Fibroblast of upper back skin (primary cell): ENCODE data around the gene ZNF292.

Source experiments
- DNase-seq: peaks from one replicate; pipeline ENCODE4 v3.0.0-alpha.2; 2013

Gene ZNF292

DNA sequence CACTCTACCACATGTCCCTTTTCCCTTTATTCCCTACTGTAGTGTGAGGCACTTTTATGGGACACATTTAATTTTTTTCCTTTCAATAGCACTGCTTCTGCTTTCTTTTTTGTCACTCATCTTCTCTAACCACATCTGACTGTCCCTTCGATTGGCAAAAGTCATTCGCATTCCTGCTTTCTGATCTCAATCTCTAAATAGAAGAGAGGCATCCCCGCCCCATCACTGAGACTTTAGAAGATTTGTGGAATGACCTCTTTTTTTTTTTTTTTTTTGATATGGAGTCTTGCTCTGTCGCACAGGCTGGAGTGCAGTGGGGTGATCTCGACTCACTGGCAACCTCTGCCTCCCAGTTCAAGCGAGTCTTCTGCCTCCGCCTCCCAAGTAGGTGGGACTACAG, 9.1 kb downstream of the ZNF292 start:
- no peak for DNase-seq

DNA sequence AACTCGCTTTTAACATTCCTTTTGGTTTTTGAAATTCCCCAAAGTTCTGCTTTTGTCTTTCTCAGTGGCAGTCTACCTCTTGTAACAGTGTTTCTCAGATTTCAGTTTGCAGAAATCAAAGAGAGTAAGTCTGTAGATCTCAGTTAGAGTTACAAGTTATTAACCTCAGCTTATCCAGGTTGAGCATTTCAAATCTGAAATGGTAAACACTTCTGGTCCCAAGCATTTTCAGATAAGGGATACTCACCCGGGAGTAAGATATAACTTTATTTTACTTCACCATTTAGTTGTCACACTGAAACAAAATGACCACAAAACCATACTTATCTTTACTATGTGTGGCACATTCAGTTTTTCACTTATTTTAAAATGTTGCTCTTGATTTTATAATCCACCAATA, 9.8 kb downstream of the ZNF292 start:
- DNase-seq: no peak

DNA sequence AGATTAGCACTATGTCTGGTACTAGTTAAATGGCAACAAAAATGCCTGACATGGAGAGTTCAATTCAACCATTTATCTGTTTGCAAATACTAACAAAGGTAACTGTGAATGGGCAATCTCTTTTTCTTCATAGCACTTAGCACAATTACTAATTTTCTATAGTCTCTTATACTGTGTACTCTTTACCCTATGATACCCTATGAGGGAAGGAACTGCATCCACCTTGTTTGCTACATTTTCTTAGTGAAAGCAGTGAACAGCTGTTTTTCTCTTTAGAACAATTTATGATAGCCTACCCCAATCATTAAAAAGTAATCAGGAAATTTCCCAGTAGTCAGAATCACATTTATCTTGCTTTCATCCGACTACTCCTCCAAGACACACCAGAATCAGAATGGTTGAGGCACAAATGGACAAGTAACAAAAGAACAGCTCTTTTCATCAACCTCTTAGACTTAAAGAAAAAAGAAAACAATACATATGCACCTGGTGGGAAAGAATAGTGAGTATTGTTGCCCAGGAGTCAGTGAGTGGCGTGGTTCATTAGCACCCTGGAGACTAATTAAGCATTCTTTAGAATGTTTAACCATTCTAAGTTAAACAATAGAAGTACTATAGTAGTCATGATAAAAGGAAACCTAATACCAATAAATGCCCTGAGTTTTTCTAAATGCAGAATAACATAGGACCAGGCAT, 16.7 kb downstream of the ZNF292 start:
- DNase-seq: no peak

DNA sequence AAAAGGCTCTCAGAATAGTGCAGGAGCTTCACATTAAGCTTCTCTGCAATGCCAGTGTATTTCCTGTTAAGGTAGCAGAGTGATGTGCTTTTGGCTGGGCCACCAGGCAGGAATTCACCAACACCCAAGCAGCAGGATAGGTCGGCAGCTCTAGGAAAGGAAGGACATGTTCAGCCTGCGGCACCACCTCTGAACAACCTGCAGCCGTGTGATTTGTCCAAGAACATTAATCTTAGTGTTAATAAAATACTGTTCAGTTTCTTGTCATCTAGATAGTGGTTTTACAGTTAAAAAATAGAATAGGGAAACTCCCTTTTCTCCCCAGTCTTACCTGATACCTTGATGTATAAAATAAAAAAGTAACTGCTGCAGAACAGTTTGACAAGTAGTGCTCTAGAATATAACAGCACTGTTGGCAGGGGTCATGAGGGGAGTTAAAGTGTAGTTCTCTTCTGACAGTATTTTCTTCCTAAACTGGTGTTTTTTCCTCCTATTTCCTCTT, 18.8 kb downstream of the ZNF292 start:
- no peak for DNase-seq

DNA sequence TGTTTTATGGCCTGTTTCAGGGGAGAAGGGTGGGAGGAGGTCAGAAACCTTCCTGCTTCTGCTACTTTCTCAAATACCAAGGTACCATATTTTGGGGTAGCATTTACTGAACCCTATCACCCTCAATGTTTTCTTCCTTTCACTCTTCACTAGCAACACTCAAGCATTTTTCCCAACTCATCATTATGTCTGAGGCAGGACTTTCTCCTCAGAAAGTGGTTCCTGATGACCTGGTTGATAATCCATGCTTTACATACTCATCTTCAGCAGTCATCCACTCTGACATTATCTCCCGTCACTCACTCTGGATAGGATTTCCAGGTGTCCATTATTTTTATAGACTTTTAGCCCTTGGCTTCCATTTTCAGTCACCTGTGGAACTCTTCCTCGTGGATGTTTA, 21.1 kb downstream of the ZNF292 start:
- DNase-seq: no peak

DNA sequence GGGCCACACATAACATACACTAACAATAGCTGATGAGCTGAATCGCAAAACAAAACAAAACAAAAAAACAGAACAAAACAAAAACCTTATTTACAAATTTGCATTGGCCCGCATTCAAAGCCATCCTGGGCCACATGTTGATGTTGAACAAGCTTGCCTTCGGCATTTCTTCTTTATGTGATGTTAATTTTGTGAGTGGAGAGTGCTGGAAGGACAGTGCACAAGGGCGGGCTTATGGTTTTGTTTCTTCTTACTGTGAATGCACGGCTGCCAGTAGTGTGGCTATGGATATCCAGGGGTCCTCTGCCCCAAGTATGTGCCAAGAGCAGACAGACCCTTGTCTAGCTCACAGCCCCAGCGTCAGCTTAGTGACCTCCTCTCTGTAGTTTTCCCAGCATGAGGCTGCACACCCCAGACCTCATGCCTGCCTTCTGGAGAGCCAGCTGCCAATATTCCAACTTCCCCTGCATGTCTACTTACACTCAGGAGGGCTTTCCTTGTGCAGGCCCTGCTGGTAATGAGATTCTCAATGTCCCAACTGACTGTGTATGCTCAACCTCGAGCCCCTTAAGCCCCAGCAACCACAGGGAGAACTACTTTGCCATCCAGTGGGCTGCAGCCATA, 24.9 kb downstream of the ZNF292 start:
- no peak for DNase-seq

DNA sequence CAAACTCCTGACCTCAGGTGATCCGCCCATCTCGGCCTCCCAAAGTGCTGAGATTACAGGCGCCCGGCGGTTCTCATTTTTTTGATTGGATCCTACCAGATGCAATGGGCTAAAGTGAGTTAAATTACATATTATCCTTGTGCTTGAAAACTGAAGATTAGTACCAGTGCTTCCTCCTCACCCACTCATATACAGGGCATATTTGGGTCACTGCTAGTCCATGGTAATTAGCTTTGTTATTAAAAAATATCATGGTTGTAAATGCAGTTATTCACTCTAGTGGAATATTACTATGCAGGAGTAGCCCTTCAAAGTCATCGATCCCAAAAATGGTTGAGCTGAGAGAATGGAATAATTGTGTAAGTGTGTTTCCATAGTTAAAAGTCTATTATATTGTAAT, 26.5 kb downstream of the ZNF292 start:
- DNase-seq: no peak

DNA sequence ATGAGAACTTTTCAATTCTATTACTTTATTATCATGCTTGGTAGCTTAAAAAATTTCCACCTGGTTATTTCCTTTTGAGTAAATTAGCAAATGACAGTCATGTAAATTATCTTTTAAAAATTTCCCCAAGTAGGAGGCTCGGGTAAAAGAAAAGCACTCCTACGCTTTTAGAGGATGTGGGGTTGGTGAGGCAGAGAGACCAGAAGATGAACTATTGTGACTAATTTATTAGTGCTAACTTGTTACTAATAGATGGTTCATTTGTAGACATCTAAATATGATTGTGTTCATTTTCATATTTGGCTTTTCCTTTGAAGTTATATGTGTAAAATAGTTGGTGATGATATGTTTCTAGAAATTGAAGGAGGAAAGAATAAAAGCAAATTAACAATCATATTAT, 27.0 kb downstream of the ZNF292 start:
- no peak for DNase-seq

DNA sequence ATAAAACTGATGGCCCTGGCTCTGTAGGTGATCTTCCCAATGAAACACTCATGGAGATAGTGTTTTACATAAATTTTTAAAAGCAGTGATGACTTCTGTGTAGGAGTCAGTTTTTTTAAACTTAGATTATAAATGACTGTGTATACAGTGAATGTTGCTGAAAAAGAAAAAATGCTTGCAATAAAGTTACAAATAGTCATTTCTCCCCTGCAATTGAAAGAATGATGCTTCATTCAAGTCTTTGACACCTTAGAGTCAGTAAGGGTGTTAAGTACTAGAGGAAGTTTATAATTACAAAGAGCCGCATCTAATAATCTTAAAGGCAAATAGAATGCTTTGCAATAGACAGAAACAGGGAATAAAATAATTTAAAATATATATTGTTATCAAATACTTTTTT, 27.6 kb downstream of the ZNF292 start:
- DNase-seq: no peak

DNA sequence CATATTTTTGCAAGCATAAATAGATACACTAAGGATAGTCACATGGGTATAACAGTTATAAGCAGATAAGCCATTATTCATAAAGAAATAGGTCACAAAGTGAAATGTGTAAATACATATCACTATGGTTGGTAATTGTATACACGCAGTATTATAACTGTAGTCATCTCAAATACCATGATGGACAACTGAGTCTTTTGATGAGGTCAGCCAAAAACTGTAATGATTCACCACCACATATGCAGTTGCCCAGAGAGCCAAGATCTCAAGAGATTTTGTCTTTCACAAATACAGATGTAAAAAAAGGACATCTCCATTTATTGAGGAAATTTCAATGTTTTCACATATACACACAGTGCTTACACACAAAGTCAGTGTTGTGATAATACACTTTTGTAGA, 28.3 kb downstream of the ZNF292 start:
- DNase-seq: peak; percentile 69

DNA sequence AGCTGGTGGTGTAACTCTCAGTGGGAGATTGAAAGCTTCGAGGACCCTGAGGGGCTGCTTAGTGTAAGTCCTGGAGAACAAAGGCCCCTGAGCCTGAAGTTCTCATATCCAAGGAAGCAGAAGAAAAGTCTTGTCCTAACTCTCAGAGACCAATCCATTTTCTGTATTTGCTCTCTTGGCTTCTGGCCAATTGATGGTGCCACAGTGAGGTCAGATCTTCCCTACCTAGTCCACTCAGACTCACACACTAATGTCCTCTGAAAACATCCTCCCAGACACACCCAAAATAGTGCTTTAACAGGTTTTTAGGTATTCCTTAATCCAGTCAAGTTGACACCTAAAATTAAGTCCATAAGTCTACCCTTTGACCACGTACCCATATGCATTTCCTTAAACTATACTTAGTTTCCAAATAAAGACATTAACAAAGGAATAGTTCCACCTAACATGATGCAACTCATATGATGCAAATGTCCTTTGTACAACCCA, 29.4 kb downstream of the ZNF292 start:
- no peak for DNase-seq

DNA sequence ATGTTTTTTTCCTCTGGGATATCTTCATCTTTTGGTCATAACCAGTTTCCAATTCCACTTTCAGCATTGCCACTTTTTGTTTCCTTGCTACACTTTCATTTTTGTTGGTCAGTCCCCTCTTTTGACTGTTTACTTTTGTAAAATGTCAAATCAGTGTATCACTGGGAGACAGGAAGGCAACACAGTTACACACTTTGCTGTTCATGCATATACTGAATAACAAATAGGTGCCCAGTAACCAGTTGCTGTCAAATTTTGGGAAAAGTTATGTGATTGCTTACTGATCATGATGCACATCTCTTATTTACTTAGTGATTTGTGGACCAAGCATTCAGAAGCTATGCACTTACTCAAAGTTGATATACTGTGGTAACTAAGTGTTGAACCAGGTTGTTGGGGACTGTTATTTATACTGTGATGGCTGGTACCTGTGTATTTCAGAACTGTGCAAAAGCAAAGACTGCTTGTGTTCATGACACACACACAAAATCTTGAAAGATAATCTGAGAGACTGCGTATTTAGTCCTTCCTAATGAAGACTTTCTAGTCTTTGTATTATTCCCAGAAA, 41.0 kb downstream of the ZNF292 start:
- no peak for DNase-seq

DNA sequence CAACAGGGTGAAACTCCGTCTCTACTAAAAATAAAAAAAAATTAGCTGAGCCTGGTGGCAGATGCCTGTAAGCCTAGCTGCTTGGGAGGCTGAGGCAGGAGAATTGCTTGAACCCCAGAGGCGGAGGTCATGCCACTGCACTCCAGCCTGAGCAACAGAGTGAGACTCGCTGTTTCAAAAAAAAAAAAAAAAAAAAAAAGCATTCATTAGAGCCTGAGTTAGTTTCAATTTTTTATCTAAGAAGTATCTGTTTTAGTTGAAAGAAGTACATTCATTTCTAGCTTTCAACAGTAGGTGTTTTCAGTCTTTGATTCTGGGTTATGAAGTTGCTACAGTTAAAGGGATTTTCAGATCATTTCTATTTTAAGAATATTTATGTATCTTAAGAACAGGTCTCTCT, 42.2 kb downstream of the ZNF292 start:
- no peak for DNase-seq

DNA sequence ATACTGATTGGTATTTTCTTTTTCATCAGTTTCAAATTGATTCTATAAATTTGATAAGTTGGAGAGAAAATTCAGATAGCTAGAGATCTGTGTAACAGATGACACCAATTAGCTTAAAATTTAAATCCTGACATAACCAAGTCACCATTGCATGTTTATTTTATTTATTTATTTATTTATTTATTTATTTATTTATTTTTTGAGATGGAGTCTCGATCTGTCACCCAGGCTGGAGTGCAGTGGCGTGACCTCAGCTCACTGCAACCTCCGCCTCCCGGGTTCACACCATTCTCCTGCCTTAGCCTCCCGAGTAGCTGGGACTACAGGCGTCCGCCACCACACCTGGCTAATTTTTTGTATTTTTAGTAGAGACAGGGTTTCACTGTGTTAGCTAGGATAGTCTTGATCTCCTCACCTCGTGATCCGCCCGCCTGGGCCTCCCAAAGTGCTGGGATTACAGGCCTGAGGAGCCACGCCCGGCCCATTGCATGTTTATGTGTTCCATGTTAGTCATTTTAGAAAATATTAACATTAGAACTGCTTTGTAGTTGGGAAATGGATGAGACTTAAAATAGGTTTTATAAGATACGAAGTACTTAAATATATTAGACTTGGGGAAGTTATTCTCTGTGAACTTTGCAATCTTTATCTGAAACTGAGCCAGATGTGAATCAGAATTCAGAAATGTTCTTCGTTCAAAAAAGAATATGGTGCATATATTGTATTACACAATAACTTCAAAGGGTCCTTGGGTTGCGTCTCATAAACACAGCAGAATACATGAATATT, 42.9 kb downstream of the ZNF292 start:
- DNase-seq: peak; percentile 23

DNA sequence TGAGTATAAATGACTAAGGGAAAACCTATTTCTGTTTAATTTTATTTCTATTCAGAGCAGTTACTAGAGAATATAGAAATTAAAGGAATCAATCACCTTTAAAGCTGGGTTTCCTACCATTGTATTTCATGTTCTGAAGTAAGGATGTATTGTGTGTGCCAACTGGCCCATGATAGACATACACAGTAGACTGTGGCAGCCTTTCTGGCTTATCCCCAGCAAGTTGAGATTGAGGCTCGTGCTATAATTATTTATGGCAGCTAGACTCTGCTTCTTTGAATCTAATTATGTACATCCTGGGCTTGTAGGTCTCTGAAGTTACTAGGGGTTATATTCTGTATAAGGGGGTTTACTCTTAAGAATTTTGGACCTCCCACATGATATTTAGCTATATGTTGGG, 44.4 kb downstream of the ZNF292 start:
- DNase-seq: no peak

DNA sequence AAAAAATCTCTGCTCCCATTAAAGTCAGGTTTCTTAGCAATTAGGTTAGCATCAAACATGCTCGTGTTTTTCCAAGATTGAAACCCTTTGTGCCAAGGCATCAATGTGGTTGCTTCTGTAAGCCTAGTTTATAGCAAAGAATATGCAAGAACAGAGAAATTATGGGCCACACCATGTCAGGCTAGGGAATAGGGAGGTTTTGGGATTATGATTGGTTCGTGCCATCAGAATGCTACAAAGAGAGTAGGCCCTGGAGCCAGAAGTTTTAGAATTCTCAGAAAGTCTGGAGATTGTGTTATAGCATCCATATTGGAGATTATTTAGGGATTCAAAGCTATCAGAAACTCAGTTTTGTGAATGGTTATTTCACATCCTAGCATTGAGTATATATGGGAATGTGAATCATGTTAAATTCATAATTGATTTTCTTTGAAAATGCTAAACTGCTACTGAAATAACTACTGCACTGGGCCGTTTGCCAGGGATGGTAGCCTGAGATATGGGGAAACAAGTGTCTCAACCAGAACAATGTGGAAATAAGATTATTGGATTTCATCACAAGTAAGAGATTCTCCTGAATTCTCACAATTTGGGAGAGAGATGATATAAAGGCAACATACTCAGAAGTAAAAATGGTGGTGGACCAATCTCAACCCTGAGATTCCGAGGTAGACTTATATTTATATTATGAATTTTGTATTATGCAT, 45.3 kb downstream of the ZNF292 start:
- DNase-seq: peak; percentile 50

DNA sequence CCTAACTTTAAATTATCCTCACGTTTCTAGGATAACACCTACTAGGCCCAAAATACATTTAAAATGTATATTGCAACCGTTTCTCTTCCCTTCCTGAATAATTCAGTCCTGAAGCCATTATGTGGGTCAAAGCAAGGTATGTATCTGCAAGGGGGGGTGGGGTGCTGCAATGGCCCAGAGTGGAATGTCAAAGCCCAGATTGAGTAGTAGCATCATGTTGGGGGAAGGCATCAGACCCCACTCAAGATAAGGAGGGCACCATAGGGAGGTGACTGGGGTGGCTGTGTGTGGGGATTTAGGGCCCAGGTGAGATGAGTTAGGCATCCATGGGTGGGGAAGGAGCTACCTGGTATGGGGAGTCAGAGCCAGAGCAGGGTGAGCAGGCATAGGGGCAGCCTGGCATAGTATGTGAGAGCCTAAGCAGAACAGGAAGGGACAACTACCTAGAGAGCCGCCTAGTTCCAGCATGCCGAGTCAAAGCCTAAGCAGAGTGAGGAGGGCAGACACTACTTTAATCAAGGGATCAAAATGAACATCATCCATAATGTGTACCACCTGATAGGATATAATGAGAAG, 48.2 kb downstream of the ZNF292 start:
- no peak for DNase-seq

DNA sequence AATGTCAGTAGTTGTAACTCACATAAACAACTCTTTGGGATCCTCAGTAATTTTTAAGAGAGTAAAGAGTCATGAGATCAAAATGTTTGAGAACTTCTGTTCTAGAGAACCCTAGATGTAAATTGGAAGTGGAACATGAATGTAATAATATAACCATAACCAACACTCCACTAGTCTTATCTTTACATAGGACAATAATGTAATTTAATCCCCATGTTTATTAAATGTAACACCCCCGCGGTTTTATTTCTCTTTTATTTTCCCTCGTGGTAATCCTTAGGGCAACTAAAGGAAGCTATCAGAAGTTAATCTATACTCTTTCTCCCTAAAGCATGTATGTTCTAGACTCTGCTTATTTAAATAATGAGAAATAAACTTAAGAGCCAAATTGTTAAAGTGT, 54.4 kb downstream of the ZNF292 start:
- DNase-seq: no peak

DNA sequence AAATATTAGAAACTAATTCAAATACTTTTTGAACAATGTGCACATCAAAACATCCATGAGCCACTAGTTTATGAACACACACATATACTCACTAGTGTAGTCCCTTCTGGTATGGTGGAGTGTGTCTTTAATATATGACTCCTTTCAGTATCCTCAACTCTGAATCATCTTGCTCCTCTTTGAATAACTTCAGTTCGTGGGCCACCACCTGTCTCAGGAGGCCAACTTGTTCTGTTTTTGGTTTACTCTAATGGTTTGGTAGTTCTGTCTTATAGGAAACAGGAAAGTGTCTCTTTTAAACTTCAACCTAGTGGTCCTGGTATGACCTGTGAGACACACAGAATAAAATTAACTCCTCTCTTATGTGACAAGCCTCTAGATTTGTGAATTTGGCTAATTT, 55.6 kb downstream of the ZNF292 start:
- DNase-seq: no peak

DNA sequence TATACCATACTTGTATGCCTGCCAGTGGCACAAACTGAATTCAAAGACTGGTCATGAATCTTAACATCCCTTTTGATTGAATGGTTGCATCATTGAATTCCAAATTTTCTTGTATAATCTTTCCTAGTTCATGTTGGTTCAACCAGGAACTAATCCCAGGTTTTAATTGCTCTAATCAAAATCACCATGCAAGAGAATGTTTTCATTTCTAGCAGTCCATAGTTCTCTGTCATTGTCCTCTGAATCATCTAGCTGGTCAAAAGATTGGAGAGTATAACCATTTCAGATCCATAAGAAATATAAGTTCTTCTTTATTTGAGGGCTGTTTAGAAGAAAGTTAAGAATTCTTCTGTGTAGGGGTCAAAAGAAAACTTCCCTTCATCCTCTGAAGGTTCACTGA, 57.2 kb downstream of the ZNF292 start:
- no peak for DNase-seq

DNA sequence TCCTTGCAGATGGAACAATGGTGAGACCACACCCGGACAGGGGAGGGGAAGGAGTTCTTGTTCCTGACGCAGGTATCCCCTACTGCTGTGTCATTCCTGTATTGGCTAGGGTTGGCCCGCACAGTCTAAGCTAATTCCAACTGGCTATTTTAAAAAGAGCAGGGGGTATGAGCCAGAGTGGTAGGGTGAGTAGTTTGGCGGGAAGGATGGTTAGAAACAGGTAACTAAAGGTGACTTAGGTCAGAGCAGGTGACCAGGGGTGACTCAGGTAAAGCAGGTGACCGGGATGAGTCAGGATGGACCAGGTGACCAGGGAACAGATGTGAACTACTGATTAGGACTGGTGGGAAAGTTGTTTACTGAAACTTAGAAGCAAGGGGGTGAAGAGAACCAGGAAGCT, 58.0 kb downstream of the ZNF292 start:
- DNase-seq: no peak

DNA sequence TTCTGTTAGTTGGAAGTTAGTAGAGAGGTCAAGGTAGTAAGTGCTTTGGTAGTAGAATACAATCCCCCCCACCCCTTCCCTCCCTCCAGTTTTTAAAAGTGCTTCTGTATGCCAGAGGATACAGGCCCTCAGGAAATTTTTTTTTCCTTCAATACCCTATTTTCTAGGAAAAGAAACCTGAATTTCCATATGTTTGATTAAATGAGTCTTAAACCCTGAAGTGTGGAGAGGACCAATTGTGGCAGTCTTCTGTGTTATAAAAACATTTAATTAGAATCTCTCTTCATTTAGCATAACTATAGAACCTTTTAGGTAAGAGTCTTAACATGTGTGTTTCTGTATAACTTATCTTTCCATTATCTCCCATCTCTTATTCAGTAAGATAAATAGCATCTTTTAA, 59.5 kb downstream of the ZNF292 start:
- no peak for DNase-seq

DNA sequence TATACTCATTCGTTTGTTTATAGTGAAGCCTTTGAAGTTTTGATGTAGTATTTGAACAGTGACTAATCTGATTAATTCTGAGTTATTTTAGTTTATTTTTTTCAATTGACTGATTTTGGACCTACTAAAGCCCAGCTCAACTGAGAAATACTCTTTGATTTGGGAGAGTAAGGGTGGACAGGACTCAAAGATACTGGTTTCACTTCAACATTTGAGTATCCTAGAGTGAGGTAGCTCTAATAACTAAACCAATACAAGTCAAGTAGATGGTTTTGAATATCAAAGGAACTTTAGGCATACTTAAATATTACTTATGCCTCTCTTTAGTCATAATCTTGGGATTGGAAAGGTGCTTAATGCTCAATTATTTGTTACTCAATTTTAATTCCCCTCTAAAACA, 65.6 kb downstream of the ZNF292 start:
- DNase-seq: no peak
